ENCODE measurements around the gene CC2D2A.
"Not testable (repeated sequence)": the region's sequence is repeated elsewhere in the genome, so short reads cannot be mapped to it uniquely, and the experiment has no call there.

The CC2D2A gene

GRCh38 chr4:15516494-15516893 is 46.8 kb downstream of the CC2D2A start:
- no peak for DNase-seq (ENCODE audit: low read depth)

- not testable (repeated sequence) for DNase-seq (ENCODE audit: low read depth)
Measured at GRCh38 chr4:15517681-15518080, 48.0 kb downstream of the CC2D2A start.

- DNase-seq (ENCODE audit: low read depth), result no peak
Measured at GRCh38 chr4:15521442-15522039, 51.9 kb downstream of the CC2D2A start.

GRCh38 chr4:15525080-15525479 is 55.4 kb downstream of the CC2D2A start:
- no peak for DNase-seq (ENCODE audit: low read depth)

- no peak for DNase-seq (ENCODE audit: low read depth)
Measured at GRCh38 chr4:15526924-15527592, 57.4 kb downstream of the CC2D2A start.

- no peak for DNase-seq (ENCODE audit: low read depth)
Measured at GRCh38 chr4:15531792-15532191, 62.1 kb downstream of the CC2D2A start.

- DNase-seq (ENCODE audit: low read depth), result no peak
Measured at GRCh38 chr4:15533817-15534216, 64.1 kb downstream of the CC2D2A start.

GRCh38 chr4:15535599-15535998 is 65.9 kb downstream of the CC2D2A start:
- DNase-seq (ENCODE audit: low read depth), result no peak

- DNase-seq (ENCODE audit: low read depth), result no peak
Measured at GRCh38 chr4:15536552-15537499, 67.1 kb downstream of the CC2D2A start.

GRCh38 chr4:15541941-15542340 is 72.3 kb downstream of the CC2D2A start:
- no peak for DNase-seq (ENCODE audit: low read depth)

- DNase-seq (ENCODE audit: low read depth), result no peak
Measured at GRCh38 chr4:15542760-15543159, 73.1 kb downstream of the CC2D2A start.

GRCh38 chr4:15543537-15544247 is 74.0 kb downstream of the CC2D2A start:
- DNase-seq (ENCODE audit: low read depth), result no peak

GRCh38 chr4:15544248-15544729 is 74.6 kb downstream of the CC2D2A start:
- DNase-seq (ENCODE audit: low read depth), result no peak

GRCh38 chr4:15545371-15545770 is 75.7 kb downstream of the CC2D2A start:
- no peak for DNase-seq (ENCODE audit: low read depth)

GRCh38 chr4:15547392-15547791 is 77.7 kb downstream of the CC2D2A start:
- DNase-seq (ENCODE audit: low read depth), result no peak

- DNase-seq (ENCODE audit: low read depth), result no peak
Measured at GRCh38 chr4:15550491-15550890, 80.8 kb downstream of the CC2D2A start.

- DNase-seq (ENCODE audit: low read depth), result no peak
Measured at GRCh38 chr4:15551740-15552446, 82.2 kb downstream of the CC2D2A start.

GRCh38 chr4:15552557-15553362 is 83.1 kb downstream of the CC2D2A start:
- DNase-seq (ENCODE audit: low read depth), result no peak

GRCh38 chr4:15556511-15557092 is 86.9 kb downstream of the CC2D2A start:
- no peak for DNase-seq (ENCODE audit: low read depth)
